ENCODE results near the gene RTL3.
"Not testable (repeated sequence)": the region's sequence is repeated elsewhere in the genome, so short reads cannot be mapped to it uniquely, and the experiment has no call there.

The RTL3 gene

GRCh38 chrX:78658845-78659744, at the start of gene RTL3:
TSS of gene RTL3 (minus strand) at chrX:78659328. CDS start at chrX:78658420, 908 bp downstream.
- DNase-seq, result no peak

GRCh38 chrX:78708816-78709215, 49.7 kb upstream of the RTL3 start:
- no peak for DNase-seq

- no peak for DNase-seq
Observed at GRCh38 chrX:78708262-78708661, 49.1 kb upstream of the RTL3 start.

GRCh38 chrX:78706071-78706470, 46.9 kb upstream of the RTL3 start:
- no peak for DNase-seq

- DNase-seq, result no peak
Observed at GRCh38 chrX:78693536-78693935, 34.4 kb upstream of the RTL3 start.

GRCh38 chrX:78693012-78693411, 33.9 kb upstream of the RTL3 start:
- no peak for DNase-seq

GRCh38 chrX:78687586-78687985, 28.5 kb upstream of the RTL3 start:
- DNase-seq, result no peak

GRCh38 chrX:78673246-78673645, 14.1 kb upstream of the RTL3 start:
- no peak for DNase-seq

GRCh38 chrX:78665342-78665741, 6.2 kb upstream of the RTL3 start:
- no peak for DNase-seq

GRCh38 chrX:78661836-78662235, 2.7 kb upstream of the RTL3 start:
- no peak for DNase-seq

GRCh38 chrX:78659955-78660354, 827 bp upstream of the RTL3 start:
- DNase-seq, result no peak

GRCh38 chrX:78658414-78658813, 714 bp downstream of the RTL3 start:
- DNase-seq, result no peak

- DNase-seq, result no peak
Observed at GRCh38 chrX:78655642-78656041, 3.5 kb downstream of the RTL3 start.

- DNase-seq, result no peak
Observed at GRCh38 chrX:78653118-78653822, 5.9 kb downstream of the RTL3 start.

GRCh38 chrX:78650906-78651437, 8.2 kb downstream of the RTL3 start:
- no peak for DNase-seq

- DNase-seq, result no peak
Observed at GRCh38 chrX:78643874-78644273, 15.3 kb downstream of the RTL3 start.

- DNase-seq, result no peak
Observed at GRCh38 chrX:78643096-78643495, 16.0 kb downstream of the RTL3 start.

- DNase-seq, result not testable (repeated sequence)
Observed at GRCh38 chrX:78636096-78636495, 23.0 kb downstream of the RTL3 start.

GRCh38 chrX:78624962-78625909, 33.9 kb downstream of the RTL3 start:
- no peak for DNase-seq

GRCh38 chrX:78624426-78624825, 34.7 kb downstream of the RTL3 start:
- DNase-seq, result no peak

- DNase-seq, result no peak
Observed at GRCh38 chrX:78622831-78623230, 36.3 kb downstream of the RTL3 start.

GRCh38 chrX:78619834-78620233, 39.3 kb downstream of the RTL3 start:
- DNase-seq, result no peak

GRCh38 chrX:78618987-78619386, 40.1 kb downstream of the RTL3 start:
- no peak for DNase-seq

Data from activated naive CD4-positive, alpha-beta T cell treated with anti-CD3 and anti-CD28 coated beads, Interleukin-2, amount 50 U/mL, for 16 hours (primary cell).